Small intestine (tissue), 7 donors: Measurements from ENCODE around the gene MGAT1. TPM values are rescaled to one million over a fixed set of nuclear protein-coding genes. Genes with fewer than 3 reads are reported as not detected.
"Not testable (repeated sequence)": the region's sequence is repeated elsewhere in the genome, so short reads cannot be mapped to it uniquely, and the experiment has no call there.

Experiments
- DNase-seq, 2 donors: peaks; one replicate each; pipeline versions ENCODE4 v3.0.0 to v3.0.0-alpha.2; 2013
- FAIRE-seq: peaks from 2 replicates; lab custom pipeline; 2012; peaks lifted over from hg19 to GRCh38; lab: Jason Lieb, UNC
- H3K27ac ChIP-seq, 3 donors: one replicate each; pipeline ENCODE4 v1.5.1; 2013; ENCODE audit warnings: low read length in 2 of 3, mild to moderate bottlenecking in 2 of 3, control low read depth in 1 of 3, inconsistent platforms in 1 of 3, low read depth in 1 of 3, moderate library complexity in 1 of 3
- H3K27me3 ChIP-seq, 3 donors: one replicate each; pipeline ENCODE4 v1.6.1; 2013; ENCODE audit warnings: low read length in 3 of 3, inconsistent platforms in 1 of 3; ENCODE audit not compliant: control insufficient read depth in 3 of 3, insufficient read depth in 3 of 3
- H3K36me3 ChIP-seq, 3 donors: one replicate each; pipeline ENCODE4 v1.6.1; 2013; ENCODE audit warnings: low read length in 3 of 3, inconsistent platforms in 1 of 3, low read depth in 1 of 3, mild to moderate bottlenecking in 1 of 3, moderate library complexity in 1 of 3; ENCODE audit not compliant: control insufficient read depth in 3 of 3, insufficient read depth in 2 of 3
- H3K4me1 ChIP-seq, 3 donors: one replicate each; pipeline ENCODE4 v1.6.1; 2013; ENCODE audit warnings: low read length in 2 of 3, inconsistent platforms in 1 of 3, low read depth in 1 of 3, mild to moderate bottlenecking in 1 of 3, moderate library complexity in 1 of 3; ENCODE audit not compliant: control insufficient read depth in 3 of 3, insufficient read depth in 2 of 3
- H3K4me3 ChIP-seq, 3 donors: one replicate each; pipeline ENCODE4 v1.5.1; 2013; ENCODE audit warnings: low read length in 3 of 3, control low read depth in 1 of 3, inconsistent platforms in 1 of 3, low read depth in 1 of 3, mild to moderate bottlenecking in 1 of 3, moderate library complexity in 1 of 3
- H3K9me3 ChIP-seq, 2 donors: one replicate each; pipeline ENCODE4 v1.6.1; 2013; ENCODE audit warnings: low read depth in 1 of 2, low read length in 1 of 2; ENCODE audit not compliant: control insufficient read depth in 2 of 2, insufficient read depth in 1 of 2
- WGBS, 3 donors: extraction: QIAGEN DNeasy Blood & Tissue Kit; methylation state at CpG; one replicate each; pipeline ENCODE4 v1.1.7; 2013; 5-methylcytosine and 5-hydroxymethylcytosine counted together
- polyA plus RNA-seq, 4 donors: library from polyadenylated mRNA; stranded (reverse) in 3 of 4; unstranded in 1 of 4; fragments of 200-250 nt in 3 of 4; fragments of 120-200 nt in 1 of 4; gene quantifications; one replicate each; pipeline versions ENCODE4 v1.2.1 to v1.2.3, GENCODE V29; 2013
- donor health status: healthy with polysubstance abuse.
- donor health status: control.
- donor health status: control.
- donor health status: Bipolar disorder and iron deficiency.
- donor health status: healthy.

The MGAT1 gene
- polyA plus RNA-seq, 4 donors = 52.3 to 125 (median 89.2) TPM

DNA sequence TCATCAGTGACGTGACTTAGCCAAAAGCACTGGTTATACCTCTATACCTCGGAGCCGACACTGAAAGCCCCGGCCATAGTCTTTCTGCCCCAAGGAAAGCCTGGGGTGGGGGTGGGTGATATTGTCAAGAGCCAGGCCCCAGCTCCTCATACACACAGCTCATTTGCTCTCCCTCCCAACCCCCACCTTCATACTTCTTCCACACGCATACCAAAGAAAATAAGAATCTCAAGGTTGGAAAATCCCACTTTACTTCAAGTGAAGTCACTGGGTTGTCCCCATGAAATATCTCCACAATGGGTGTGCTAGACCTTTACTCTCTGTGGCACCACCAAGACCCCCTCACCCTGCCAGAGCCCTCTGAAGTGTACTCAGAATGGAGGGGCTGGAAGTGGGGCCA is 27.1 kb upstream of the MGAT1 start:
- Histone ChIP-seq H3K36me3 (peaks cover 0 to 16% (median 4%) of the 10 kb centered on the region in 3 donors), H3K4me3 (peak overlapping the region in 1 of 3 donors; percentile 82), H3K9me3 (peaks cover 0 to 31% of the 10 kb centered on the region in 2 donors), H3K4me1 (peaks cover 4 to 7% (median 6%) of the 10 kb centered on the region in 3 donors), H3K27me3 (no peaks in the 10 kb centered on the region), H3K27ac (peak overlapping the region in 2 of 3 donors; percentile 31 to 97)
- DNase-seq = no peak
- 96 to 100% (median 98%) methylated on average over 5 of the region's 5 CpGs for WGBS, 3 donors
- no peak for FAIRE-seq

DNA sequence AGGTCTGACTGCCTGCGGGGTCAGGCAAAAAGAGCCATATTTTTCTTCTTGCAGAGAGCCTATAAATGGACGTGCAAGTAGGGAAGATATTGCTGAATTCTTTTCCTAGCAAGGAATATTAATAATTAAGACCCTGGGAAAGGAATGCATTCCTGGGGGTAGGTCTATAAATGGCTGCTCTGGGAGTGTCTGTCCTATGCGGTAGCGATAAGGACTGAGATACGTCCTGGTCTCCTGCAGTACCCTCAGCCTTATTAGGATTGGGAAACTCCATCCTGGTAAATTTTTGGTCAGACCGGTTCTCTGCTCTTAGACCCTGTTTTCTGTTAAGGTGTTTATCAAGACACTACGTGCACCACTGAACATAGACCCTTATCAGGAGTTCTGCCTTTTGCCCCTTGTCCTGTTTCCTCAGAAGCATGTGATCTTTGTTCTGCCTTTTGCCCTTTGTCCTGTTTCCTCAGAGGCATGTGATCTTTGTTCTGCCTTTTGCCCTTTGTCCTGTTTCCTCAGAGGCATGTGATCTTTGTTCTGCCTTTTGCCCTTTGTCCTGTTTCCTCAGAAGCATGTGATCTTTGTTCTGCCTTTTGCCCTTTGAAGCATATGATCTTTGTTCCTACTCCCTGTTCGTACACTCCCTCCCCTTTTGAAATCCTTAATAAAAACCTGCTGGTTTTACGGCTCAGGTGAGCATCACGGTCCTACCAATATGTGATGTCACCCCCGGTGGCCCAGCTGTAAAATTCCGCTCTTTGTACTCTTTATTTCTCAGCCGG is 26.3 kb upstream of the MGAT1 start:
- not testable (repeated sequence) for FAIRE-seq
- WGBS, 3 donors = 82 to 83% (median 82%) methylated on average over 12 to 13 of the region's 13 CpGs
- peak overlapping the region in 2 of 3 donors; percentile 31 to 33 for H3K27ac ChIP-seq

DNA sequence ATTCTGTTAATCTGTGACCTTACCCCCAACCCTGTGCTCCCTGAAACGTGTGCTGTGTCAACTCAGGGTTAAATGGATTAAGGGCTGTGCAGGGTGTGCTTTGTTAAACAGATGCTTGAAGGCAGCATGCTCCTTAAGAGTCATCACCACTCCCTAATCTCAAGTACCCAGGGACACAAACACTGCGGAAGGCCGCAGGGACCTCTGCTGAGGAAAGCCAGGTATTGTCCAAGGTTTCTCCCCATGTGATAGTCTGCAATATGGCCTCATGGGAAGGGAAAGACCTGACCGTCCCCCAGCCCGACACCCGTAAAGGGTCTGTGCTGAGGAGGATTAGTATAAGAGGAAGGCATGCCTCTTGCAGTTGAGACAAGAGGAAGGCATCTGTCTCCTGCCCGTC is 24.8 kb upstream of the MGAT1 start:
- not testable (repeated sequence) for H3K27ac ChIP-seq, H3K4me3 ChIP-seq, H3K4me1 ChIP-seq, H3K27me3 ChIP-seq, DNase-seq, FAIRE-seq
- WGBS, 3 donors = 74 to 84% (median 82%) methylated on average over 7 of the region's 7 CpGs
- Histone ChIP-seq H3K9me3 (peaks cover 0 to 27% of the 10 kb centered on the region in 2 donors), H3K36me3 (peaks cover 0 to 13% (median 0%) of the 10 kb centered on the region in 3 donors)

More for the DNA sequence above, 26.3 kb upstream of the MGAT1 start:
- H3K4me1 ChIP-seq, H3K27me3 ChIP-seq, DNase-seq, H3K4me3 ChIP-seq: not testable (repeated sequence)
- H3K36me3 ChIP-seq = peaks cover 0 to 13% (median 0%) of the 10 kb centered on the region in 3 donors
- H3K9me3 ChIP-seq = peaks cover 0 to 27% of the 10 kb centered on the region in 2 donors

DNA sequence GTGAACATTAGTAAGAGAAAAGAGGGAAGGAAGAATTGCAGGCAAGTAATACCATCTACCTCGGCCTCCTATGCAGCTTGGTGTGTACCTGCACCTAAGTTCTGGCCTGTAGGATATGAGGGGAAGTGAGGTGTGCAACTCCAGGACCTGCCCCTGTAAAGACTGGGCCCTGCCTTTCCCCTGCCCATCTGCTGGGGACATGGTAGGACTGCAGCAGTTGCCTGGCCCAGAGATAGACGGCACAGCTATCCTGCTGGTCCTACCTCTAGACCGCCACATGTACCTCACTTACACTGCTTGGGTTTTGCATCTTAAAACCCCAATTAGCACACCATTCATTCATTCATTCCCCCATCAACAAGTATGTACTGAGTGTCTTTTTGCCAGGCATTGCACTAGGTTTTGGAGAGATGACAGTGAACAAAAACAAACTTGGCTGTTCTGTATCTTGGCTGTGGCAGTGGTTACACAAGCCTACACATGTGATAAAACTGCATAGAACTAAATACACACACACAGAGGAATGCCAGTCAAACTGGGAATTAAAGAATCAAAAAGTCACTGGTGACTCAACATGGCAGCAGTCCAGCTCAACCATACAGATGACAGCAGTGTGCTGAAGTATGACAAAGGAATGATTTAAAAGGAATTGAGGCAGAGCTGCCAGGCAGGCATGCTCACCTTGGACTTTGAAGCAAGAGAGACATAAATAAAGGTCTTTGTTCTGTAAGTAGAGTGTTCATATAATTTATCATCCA is 23.3 kb upstream of the MGAT1 start:
- peak; percentile 33 to 82 for DNase-seq
- H3K27me3 ChIP-seq = no peaks in the 10 kb centered on the region
- whole genome bisulfite sequencing, 3 donors = 74 to 88% (median 77%) methylated on average over 3 of the region's 3 CpGs
- FAIRE-seq = no peak
- peaks cover 5 to 7% (median 7%) of the 10 kb centered on the region in 3 donors for H3K4me1 ChIP-seq
- H3K4me3 ChIP-seq = no peak overlapping the region
- peaks cover 0 to 13% (median 0%) of the 10 kb centered on the region in 3 donors for H3K36me3 ChIP-seq
- peaks cover 0 to 24% of the 10 kb centered on the region in 2 donors for H3K9me3 ChIP-seq
- H3K27ac ChIP-seq = peak overlapping the region in 1 of 3 donors; percentile 19

DNA sequence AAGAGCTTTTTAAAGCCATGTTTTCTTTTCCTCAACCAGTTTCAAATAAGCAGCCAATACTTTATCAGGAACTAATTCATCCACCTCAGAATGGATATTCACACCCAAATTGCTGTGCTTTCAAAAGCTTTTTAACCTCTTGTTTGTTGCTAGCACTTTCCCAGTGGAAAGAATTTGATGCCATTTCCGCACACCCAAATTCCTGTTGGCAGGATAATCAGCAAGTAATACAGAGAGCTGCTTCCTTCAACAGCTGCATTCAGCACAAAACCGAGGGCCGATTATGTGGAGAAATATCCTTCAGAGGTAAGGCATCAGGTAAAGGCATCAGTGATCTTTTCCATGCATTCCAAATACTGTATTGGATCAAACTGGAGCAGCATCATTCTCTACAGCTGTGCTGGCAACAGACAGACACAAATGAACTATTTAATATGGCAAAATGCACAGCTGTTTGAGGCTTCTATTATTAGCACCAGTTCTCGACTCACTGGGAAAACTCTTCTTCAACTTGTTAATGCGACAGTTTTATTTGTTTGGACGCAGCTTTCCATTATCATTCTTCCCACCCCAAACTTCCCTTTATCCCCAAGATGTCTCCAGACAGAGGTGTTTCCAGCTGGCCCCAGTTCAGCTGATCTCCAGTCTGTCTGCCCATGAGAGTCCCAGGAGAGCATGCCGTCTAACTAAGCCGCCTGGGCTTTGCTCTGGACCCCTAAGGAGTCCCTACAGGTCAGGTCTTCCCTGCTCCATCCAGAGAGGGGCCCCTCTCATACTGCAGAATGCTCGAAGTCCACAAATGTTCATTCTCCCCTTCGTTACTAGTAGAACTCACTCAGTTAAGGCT is 22.2 kb upstream of the MGAT1 start:
- H3K27me3 ChIP-seq = no peaks in the 10 kb centered on the region
- WGBS, 3 donors = 65 to 82% (median 80%) methylated on average over 10 of the region's 10 CpGs
- peaks cover 0 to 5% (median 0%) of the 10 kb centered on the region in 3 donors for H3K36me3 ChIP-seq
- H3K4me1 ChIP-seq = peaks cover 3 to 7% (median 5%) of the 10 kb centered on the region in 3 donors
- no peak for DNase-seq
- H3K9me3 ChIP-seq = peaks cover 0 to 15% of the 10 kb centered on the region in 2 donors
- H3K27ac ChIP-seq = peak overlapping the region in 1 of 3 donors; percentile 19
- no peak for FAIRE-seq
- no peak overlapping the region for H3K4me3 ChIP-seq

DNA sequence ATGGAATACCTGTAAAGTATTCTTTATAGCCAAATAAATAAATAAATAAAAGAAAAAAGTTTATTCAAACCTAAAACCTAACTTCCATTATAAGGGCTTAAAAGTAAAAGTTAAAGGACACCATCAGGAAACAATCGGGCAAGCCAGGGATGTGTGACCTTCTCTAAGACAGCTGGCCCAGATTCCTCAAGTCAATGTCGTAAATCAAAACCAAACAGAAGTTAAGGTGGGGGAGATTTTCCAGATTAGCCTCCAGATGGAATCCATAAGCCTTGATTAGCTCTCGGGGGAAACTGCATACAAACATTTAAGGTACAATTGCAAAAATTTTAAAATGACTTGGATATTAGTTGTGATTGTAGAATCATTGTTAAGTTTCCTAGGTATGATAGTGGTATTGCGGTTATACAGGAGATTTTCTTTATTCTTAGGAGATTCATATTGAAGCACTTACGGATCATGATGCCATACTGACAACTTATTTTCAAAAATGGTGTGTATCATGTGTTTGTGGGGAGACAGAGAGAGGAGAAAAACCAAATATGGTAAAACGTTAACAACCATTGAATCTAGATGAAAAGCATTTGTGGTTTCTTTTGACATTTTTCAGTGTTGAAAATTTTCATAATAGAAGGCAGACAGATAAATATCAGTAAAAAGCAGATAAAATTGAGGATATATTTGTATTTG is 21.5 kb upstream of the MGAT1 start:
- Histone ChIP-seq H3K9me3 (peaks cover 0 to 8% of the 10 kb centered on the region in 2 donors), H3K4me1 (peaks cover 3 to 7% (median 3%) of the 10 kb centered on the region in 3 donors), H3K36me3 (no peaks in the 10 kb centered on the region), H3K27me3 (no peaks in the 10 kb centered on the region), H3K4me3 (no peak overlapping the region), H3K27ac (no peak overlapping the region)
- DNase-seq (no peak), FAIRE-seq (no peak)
- 52 to 61% (median 58%) methylated on average over 6 of the region's 6 CpGs for WGBS, 3 donors

DNA sequence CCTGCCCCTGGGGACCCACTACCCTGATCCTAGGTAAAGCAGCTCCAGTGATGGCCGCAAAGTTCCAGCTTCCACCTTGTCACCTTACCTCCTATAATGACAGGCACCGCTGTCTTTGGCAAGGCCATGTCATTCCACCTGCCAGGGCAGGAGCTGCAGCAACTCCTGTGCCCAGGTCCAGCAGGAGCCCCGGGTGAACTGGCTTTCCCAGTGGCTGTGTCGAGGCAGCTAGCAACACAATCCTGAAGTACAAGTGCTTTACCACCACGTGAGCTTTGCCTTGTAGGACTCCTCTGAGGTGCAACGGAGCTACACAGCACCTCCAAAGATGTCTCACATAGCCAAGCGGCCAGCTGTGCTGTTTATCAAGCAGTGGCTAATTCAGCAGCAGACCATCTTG is 20.7 kb upstream of the MGAT1 start:
- WGBS, 3 donors = 22 to 65% (median 37%) methylated on average over 7 of the region's 7 CpGs
- H3K27ac ChIP-seq = peak overlapping the region in 2 of 3 donors; percentile 6 to 12
- FAIRE-seq = no peak

More for the DNA sequence above, 20.7 kb upstream of the MGAT1 start:
- DNase-seq = no peak
- H3K27me3 ChIP-seq = no peaks in the 10 kb centered on the region
- H3K36me3 ChIP-seq = no peaks in the 10 kb centered on the region
- peaks cover 0 to 4% of the 10 kb centered on the region in 2 donors for H3K9me3 ChIP-seq
- no peak overlapping the region for H3K4me3 ChIP-seq
- H3K4me1 ChIP-seq = peaks cover 3 to 7% (median 3%) of the 10 kb centered on the region in 3 donors
